HepG2 (cell line): ENCODE data around the gene INTS7. TPM values are rescaled to one million over a fixed set of nuclear protein-coding genes. Genes with fewer than 3 reads are reported as not detected.
A peak's percentile ranks its signal among the peaks of the same experiment; 100 is the strongest.

ENCODE experiments used
- ARHGAP35 ChIP-seq: sonication (generic); formaldehyde crosslinking; IDR thresholded peaks from 2 replicates; pipeline ENCODE4 v1.9.0; 2022; ENCODE audit warnings: mild to moderate bottlenecking, inconsistent platforms, moderate library complexity, missing genetic modification reagents, borderline replicate concordance
- EP300 ChIP-seq, 3 experiments: sonication (generic) in 1 of 3; formaldehyde crosslinking in 1 of 3; IDR thresholded peaks; 2 replicates each; pipeline versions ENCODE4 v1.5.1 to v1.6.1; 2011 to 2020; ENCODE audit warnings: low read depth in 2 of 3, low read length in 2 of 3, borderline replicate concordance in 1 of 3, improper control_type of control experiment in 1 of 3, mild to moderate bottlenecking in 1 of 3, missing genetic modification reagents in 1 of 3, moderate library complexity in 1 of 3
- HDAC2 ChIP-seq: sonication (generic); formaldehyde crosslinking; IDR thresholded peaks from 2 replicates; pipeline ENCODE4 v1.4.0; 2020; ENCODE audit warnings: missing genetic modification reagents
- HNF1B ChIP-seq: sonication (generic); formaldehyde crosslinking; IDR thresholded peaks from 2 replicates; pipeline ENCODE4 v1.5.1; 2020; ENCODE audit warnings: mild to moderate bottlenecking, moderate library complexity, missing genetic modification reagents
- JARID2 ChIP-seq: sonication (generic); formaldehyde crosslinking; IDR thresholded peaks from 2 replicates; pipeline ENCODE4 v1.8.1; 2023; ENCODE audit warnings: missing genetic modification reagents, inconsistent platforms; ENCODE audit not compliant: insufficient replicate concordance
- MED1 ChIP-seq: sonication (generic); formaldehyde crosslinking; IDR thresholded peaks from 2 replicates; pipeline ENCODE4 v1.4.0; 2020; ENCODE audit warnings: missing genetic modification reagents
- NPAS2 ChIP-seq: sonication (generic); formaldehyde crosslinking; IDR thresholded peaks from 2 replicates; pipeline ENCODE4 v1.8.0; 2022; ENCODE audit warnings: mild to moderate bottlenecking, missing genetic modification reagents, borderline replicate concordance
- RBAK ChIP-seq: sonication (generic); formaldehyde crosslinking; IDR thresholded peaks from 2 replicates; pipeline ENCODE4 v1.5.1; 2020; ENCODE audit warnings: mild to moderate bottlenecking, missing genetic modification reagents
- SP4 ChIP-seq: sonication (generic); formaldehyde crosslinking; IDR thresholded peaks from 2 replicates; pipeline ENCODE4 v1.8.1; 2023; ENCODE audit warnings: mild to moderate bottlenecking, missing genetic modification reagents
- SP5 ChIP-seq: IDR thresholded peaks from 2 replicates; pipeline ENCODE4 v1.6.1; 2016; ENCODE audit warnings: low read depth, borderline replicate concordance
- STAT5B ChIP-seq: sonication (generic); formaldehyde crosslinking; IDR thresholded peaks from 2 replicates; pipeline ENCODE4 v1.4.0; 2020; ENCODE audit warnings: missing genetic modification reagents
- TBL1XR1 ChIP-seq: fragments of 150-350 bp; IDR thresholded peaks from 2 replicates; pipeline ENCODE4 v1.6.1; 2014; ENCODE audit warnings: borderline replicate concordance, low read length; ENCODE audit not compliant: partially characterized antibody
- ZNF335 ChIP-seq: sonication (generic); formaldehyde crosslinking; IDR thresholded peaks from 2 replicates; pipeline ENCODE4 v1.4.0; 2020; ENCODE audit warnings: missing genetic modification reagents
- ZNF44 ChIP-seq: sonication (generic); formaldehyde crosslinking; IDR thresholded peaks from 2 replicates; pipeline ENCODE4 v1.5.1; 2020; ENCODE audit warnings: mild to moderate bottlenecking, missing genetic modification reagents
- ZNF484 ChIP-seq: sonication (generic); formaldehyde crosslinking; IDR thresholded peaks from 2 replicates; pipeline ENCODE4 v1.5.1; 2020; ENCODE audit warnings: mild to moderate bottlenecking, low read depth, missing genetic modification reagents, borderline replicate concordance
- ZNF850 ChIP-seq: sonication (generic); formaldehyde crosslinking; conservative IDR thresholded peaks from 2 replicates; pipeline ENCODE4 v1.9.0; 2021; ENCODE audit warnings: mild to moderate bottlenecking, missing genetic modification reagents
- polyA plus RNA-seq, 8 experiments: library from polyadenylated mRNA; depleted of rRNA in 3 of 8; stranded (reverse) in 7 of 8; unstranded in 1 of 8; fragments of >200 nt; fragmentation: Illumina TruSeq in 4 of 8; extraction: Trizol in 4 of 8; gene quantifications; 2 replicates each; pipeline versions ENCODE4 v1.2.1 to v1.2.3, GENCODE V29; 2011 to 2016; ENCODE audit warnings: low read depth in 4 of 8, missing spikeins in 1 of 8, mixed read lengths in 1 of 8; ENCODE audit not compliant: insufficient read depth in 1 of 8
- total RNA-seq, 5 experiments: library from RNA; depleted of rRNA; stranded (reverse); fragments of >200 nt; fragmentation: Illumina TruSeq; extraction: Trizol; gene quantifications; 2 replicates each; pipeline ENCODE4 v1.2.3, GENCODE V29; 2016; ENCODE audit warnings: low read depth in 1 of 5
- TF ChIP-seq, protein P1 (sequence below): sonication (generic); formaldehyde crosslinking; IDR thresholded peaks from 2 replicates; pipeline ENCODE4 v1.8.1; 2023; ENCODE audit warnings: missing genetic modification reagents, mild to moderate bottlenecking, borderline replicate concordance
- TF ChIP-seq, protein P2 (sequence below): sonication (generic); formaldehyde crosslinking; conservative IDR thresholded peaks from 2 replicates; pipeline ENCODE4 v1.4.0; 2020; ENCODE audit warnings: missing genetic modification reagents
- TF ChIP-seq, protein P3 (sequence below): sonication (generic); formaldehyde crosslinking; IDR thresholded peaks from 2 replicates; pipeline ENCODE4 v1.4.0; 2020; ENCODE audit warnings: missing genetic modification reagents, borderline replicate concordance

The INTS7 gene
- total and polyA plus RNA-seq, 2 of the 13 experiments (the other 11 are each of a cell fraction or from before 2014, with no cell fraction given) = 18.3 to 22.4 TPM

- peak; percentile 58; the same call in 1 of the 2 replicates for TF ChIP-seq HNF1B
- TF ChIP-seq, protein P1, sequence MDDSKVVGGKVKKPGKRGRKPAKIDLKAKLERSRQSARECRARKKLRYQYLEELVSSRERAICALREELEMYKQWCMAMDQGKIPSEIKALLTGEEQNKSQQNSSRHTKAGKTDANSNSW (CRISPR knock-in tag) = no peak
- no peak for TF ChIP-seq ARHGAP35
- TF ChIP-seq ZNF44 (CRISPR knock-in tag) = no peak
- peak in 1 of 2 experiments; percentile 60; a peak in 1 of 4 replicates for TF ChIP-seq EP300 (IDR thresholded peaks at IDR 0.05; ENCODE audit: low read depth in 2 of 2, low read length in 2 of 2)
- no peak for TF ChIP-seq EP300 (CRISPR knock-in tag; IDR thresholded peaks at IDR 0.05; ENCODE audit: borderline replicate concordance)
- no peak for TF ChIP-seq TBL1XR1
- TF ChIP-seq ZNF484 (CRISPR knock-in tag) = no peak
- TF ChIP-seq, protein P2, sequence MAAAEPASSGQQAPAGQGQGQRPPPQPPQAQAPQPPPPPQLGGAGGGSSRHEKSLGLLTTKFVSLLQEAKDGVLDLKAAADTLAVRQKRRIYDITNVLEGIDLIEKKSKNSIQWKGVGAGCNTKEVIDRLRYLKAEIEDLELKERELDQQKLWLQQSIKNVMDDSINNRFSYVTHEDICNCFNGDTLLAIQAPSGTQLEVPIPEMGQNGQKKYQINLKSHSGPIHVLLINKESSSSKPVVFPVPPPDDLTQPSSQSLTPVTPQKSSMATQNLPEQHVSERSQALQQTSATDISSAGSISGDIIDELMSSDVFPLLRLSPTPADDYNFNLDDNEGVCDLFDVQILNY (CRISPR knock-in tag) = no peak
- TF ChIP-seq STAT5B (CRISPR knock-in tag) = no peak
- TF ChIP-seq, protein P3, sequence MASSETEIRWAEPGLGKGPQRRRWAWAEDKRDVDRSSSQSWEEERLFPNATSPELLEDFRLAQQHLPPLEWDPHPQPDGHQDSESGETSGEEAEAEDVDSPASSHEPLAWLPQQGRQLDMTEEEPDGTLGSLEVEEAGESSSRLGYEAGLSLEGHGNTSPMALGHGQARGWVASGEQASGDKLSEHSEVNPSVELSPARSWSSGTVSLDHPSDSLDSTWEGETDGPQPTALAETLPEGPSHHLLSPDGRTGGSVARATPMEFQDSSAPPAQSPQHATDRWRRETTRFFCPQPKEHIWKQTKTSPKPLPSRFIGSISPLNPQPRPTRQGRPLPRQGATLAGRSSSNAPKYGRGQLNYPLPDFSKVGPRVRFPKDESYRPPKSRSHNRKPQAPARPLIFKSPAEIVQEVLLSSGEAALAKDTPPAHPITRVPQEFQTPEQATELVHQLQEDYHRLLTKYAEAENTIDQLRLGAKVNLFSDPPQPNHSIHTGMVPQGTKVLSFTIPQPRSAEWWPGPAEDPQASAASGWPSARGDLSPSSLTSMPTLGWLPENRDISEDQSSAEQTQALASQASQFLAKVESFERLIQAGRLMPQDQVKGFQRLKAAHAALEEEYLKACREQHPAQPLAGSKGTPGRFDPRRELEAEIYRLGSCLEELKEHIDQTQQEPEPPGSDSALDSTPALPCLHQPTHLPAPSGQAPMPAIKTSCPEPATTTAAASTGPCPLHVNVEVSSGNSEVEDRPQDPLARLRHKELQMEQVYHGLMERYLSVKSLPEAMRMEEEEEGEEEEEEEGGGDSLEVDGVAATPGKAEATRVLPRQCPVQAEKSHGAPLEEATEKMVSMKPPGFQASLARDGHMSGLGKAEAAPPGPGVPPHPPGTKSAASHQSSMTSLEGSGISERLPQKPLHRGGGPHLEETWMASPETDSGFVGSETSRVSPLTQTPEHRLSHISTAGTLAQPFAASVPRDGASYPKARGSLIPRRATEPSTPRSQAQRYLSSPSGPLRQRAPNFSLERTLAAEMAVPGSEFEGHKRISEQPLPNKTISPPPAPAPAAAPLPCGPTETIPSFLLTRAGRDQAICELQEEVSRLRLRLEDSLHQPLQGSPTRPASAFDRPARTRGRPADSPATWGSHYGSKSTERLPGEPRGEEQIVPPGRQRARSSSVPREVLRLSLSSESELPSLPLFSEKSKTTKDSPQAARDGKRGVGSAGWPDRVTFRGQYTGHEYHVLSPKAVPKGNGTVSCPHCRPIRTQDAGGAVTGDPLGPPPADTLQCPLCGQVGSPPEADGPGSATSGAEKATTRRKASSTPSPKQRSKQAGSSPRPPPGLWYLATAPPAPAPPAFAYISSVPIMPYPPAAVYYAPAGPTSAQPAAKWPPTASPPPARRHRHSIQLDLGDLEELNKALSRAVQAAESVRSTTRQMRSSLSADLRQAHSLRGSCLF (CRISPR knock-in tag) = no peak
- TF ChIP-seq HDAC2 (CRISPR knock-in tag) = peak; percentile 87
- TF ChIP-seq SP5 (CRISPR knock-in tag) = peak; percentile 36; the same call in 1 of the 2 replicates
- no peak for TF ChIP-seq NPAS2 (CRISPR knock-in tag)
- no peak for TF ChIP-seq SP4 (CRISPR knock-in tag)
- 0 out of 2 replicates have a peak, but pooled peaks have one; percentile 26 for TF ChIP-seq ZNF335 (CRISPR knock-in tag)
- TF ChIP-seq ZNF850 (CRISPR knock-in tag) = no peak
- no peak for TF ChIP-seq JARID2 (CRISPR knock-in tag)
- TF ChIP-seq RBAK (CRISPR knock-in tag) = no peak
- TF ChIP-seq MED1 = peak; percentile 87
Observed at GRCh38 chr1:211928993-211929637, 106.2 kb downstream of the INTS7 start (continued).
